ENCODE data around the gene BCHE. TPM values are rescaled to one million over a fixed set of nuclear protein-coding genes. Genes with fewer than 3 reads are reported as not detected.
"Not testable (repeated sequence)": the region's sequence is repeated elsewhere in the genome, so short reads cannot be mapped to it uniquely, and the experiment has no call there.

The BCHE gene
- total RNA-seq, 1 experiment from 2014 or later, result not detected

DNA sequence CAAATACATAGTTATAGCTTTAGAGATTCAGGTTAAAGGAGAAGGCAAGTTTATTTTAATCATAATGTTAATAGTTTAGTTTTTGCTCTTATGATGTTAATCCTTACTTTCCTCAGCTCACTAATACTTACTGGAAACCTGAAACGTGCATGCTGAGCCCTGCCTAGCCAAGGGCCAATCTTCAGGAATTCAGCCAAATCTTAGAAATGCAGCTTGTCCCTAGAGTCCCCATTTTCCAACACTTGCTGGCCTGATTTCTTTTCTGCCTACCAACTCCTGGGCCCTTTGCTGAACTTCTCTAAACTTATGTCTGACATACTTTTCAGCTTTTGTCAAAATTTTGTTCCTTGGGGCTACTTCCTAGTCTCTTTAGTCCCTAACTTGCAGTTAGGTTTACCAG lies 22.8 kb downstream of the BCHE start:
- no peak for DNase-seq
- Histone ChIP-seq H3K4me1 (no peaks in the 10 kb centered on the region), H3K4me3 (ENCODE audit: low read depth, low read length) (no peak overlapping the region), H3K36me3 (ENCODE audit: control insufficient read depth, insufficient read depth, low read length) (no peaks in the 10 kb centered on the region), H3K9me3 (no peaks in the 10 kb centered on the region), H3K27me3 (replicated peaks; ENCODE audit: control insufficient read depth, insufficient read depth, low read length) (no peaks in the 10 kb centered on the region)
- intact Hi-C loops (cut with micrococcal nuclease; ENCODE audit: unreplicated experiment), result no loop called here
- H3K36me3 Mint-ChIP-seq (ENCODE audit: insufficient read depth, unreplicated experiment), result no peaks in the 10 kb centered on the region
- H3K4me3 Mint-ChIP-seq (ENCODE audit: unreplicated experiment), result no peak overlapping the region
- TF ChIP-seq, protein P1, sequence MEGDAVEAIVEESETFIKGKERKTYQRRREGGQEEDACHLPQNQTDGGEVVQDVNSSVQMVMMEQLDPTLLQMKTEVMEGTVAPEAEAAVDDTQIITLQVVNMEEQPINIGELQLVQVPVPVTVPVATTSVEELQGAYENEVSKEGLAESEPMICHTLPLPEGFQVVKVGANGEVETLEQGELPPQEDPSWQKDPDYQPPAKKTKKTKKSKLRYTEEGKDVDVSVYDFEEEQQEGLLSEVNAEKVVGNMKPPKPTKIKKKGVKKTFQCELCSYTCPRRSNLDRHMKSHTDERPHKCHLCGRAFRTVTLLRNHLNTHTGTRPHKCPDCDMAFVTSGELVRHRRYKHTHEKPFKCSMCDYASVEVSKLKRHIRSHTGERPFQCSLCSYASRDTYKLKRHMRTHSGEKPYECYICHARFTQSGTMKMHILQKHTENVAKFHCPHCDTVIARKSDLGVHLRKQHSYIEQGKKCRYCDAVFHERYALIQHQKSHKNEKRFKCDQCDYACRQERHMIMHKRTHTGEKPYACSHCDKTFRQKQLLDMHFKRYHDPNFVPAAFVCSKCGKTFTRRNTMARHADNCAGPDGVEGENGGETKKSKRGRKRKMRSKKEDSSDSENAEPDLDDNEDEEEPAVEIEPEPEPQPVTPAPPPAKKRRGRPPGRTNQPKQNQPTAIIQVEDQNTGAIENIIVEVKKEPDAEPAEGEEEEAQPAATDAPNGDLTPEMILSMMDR (IDR thresholded peaks at IDR 0.05; ENCODE audit: insufficient read depth in 1 of 2, low read depth in 1 of 2, low read length in 1 of 2, severe bottlenecking in 1 of 2, unreplicated experiment in 1 of 2), result no peak
- BruUV-seq (replicated peaks), result no TSS peak
- no peaks in the 10 kb centered on the region for H3K4me1 Mint-ChIP-seq (ENCODE audit: low read depth, unreplicated experiment)
- no peak overlapping the region for H3K27ac Mint-ChIP-seq (ENCODE audit: unreplicated experiment)
- H3K9me3 Mint-ChIP-seq (ENCODE audit: unreplicated experiment), result no peaks in the 10 kb centered on the region
- H3K27me3 Mint-ChIP-seq (ENCODE audit: insufficient read depth, unreplicated experiment), result no peaks in the 10 kb centered on the region
- ChIA-PET CTCF (no interaction called here), POLR2A (no interaction called here)

DNA sequence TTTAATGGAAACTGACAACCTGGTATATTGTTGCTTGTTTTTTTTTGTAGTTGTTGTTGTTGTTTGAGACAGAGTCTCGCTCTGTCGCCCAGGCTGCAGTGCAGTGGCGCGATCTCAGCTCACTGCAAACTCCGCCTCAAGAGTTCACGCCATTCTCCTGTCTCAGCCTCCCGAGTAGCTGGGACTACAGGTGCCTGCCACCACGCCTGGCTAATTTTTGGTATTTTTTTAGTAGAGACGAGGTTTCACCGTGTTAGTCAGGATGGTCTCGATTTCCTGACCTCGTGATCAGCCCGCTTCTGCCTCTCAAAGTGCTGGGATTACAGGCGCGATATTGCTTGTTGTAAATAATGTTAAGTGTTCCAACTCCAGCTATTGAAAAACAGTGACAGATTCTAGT lies 29.3 kb downstream of the BCHE start:
- H3K36me3 ChIP-seq (ENCODE audit: control insufficient read depth, insufficient read depth, low read length); DNase-seq; POLR2A ChIA-PET; H3K27ac Mint-ChIP-seq (ENCODE audit: unreplicated experiment); H3K36me3 Mint-ChIP-seq (ENCODE audit: insufficient read depth, unreplicated experiment); H3K4me1 Mint-ChIP-seq (ENCODE audit: low read depth, unreplicated experiment); H3K4me3 ChIP-seq (ENCODE audit: low read depth, low read length); H3K27me3 Mint-ChIP-seq (ENCODE audit: insufficient read depth, unreplicated experiment); intact Hi-C loops (cut with micrococcal nuclease; ENCODE audit: unreplicated experiment); H3K27me3 ChIP-seq (replicated peaks; ENCODE audit: control insufficient read depth, insufficient read depth, low read length); H3K4me1 ChIP-seq; H3K9me3 ChIP-seq; H3K9me3 Mint-ChIP-seq (ENCODE audit: unreplicated experiment); CTCF ChIA-PET; H3K4me3 Mint-ChIP-seq (ENCODE audit: unreplicated experiment); BruUV-seq (replicated peaks): not testable (repeated sequence)

DNA sequence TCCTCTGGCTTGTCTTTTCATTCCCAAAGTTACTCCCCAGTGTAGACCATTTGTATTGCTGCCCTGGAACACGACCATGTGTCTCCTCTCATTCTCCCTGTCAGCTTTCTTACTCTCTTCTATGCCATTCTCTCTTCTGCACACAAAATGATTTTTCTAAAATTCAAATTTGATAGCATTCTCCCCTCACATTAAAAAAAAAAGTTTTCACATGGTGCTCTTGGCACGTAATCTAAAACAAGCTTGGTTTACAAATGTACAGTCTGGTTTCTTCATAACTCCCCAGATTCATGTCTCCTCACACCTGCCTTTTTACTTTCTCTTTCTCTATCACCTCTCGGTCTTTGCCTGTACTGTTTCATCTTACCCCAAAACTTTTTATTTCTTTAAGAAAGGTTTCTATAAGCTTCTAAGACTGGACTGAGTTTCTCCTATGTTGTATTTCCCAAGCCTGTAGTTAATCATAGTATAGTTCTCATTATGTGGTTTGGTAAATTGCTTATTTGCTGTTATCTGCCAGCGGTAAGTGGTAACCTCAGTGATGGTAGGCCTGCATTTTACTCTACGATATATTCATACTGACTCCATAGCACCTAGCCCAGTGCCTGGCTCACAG lies 31.2 kb downstream of the BCHE start:
- H3K27ac Mint-ChIP-seq (ENCODE audit: unreplicated experiment), result no peak overlapping the region
- ChIA-PET CTCF (no interaction called here), POLR2A (no interaction called here)
- intact Hi-C loops (cut with micrococcal nuclease; ENCODE audit: unreplicated experiment), result no loop called here
- Histone ChIP-seq H3K4me3 (ENCODE audit: low read depth, low read length) (no peak overlapping the region), H3K27me3 (replicated peaks; ENCODE audit: control insufficient read depth, insufficient read depth, low read length) (no peaks in the 10 kb centered on the region), H3K9me3 (no peaks in the 10 kb centered on the region), H3K36me3 (ENCODE audit: control insufficient read depth, insufficient read depth, low read length) (no peaks in the 10 kb centered on the region), H3K4me1 (no peaks in the 10 kb centered on the region)
- no peak for DNase-seq
- no peaks in the 10 kb centered on the region for H3K4me1 Mint-ChIP-seq (ENCODE audit: low read depth, unreplicated experiment)
- H3K9me3 Mint-ChIP-seq (ENCODE audit: unreplicated experiment), result no peaks in the 10 kb centered on the region
- no peaks in the 10 kb centered on the region for H3K27me3 Mint-ChIP-seq (ENCODE audit: insufficient read depth, unreplicated experiment)
- TF ChIP-seq, protein P1 (IDR thresholded peaks at IDR 0.05; ENCODE audit: insufficient read depth in 1 of 2, low read depth in 1 of 2, low read length in 1 of 2, severe bottlenecking in 1 of 2, unreplicated experiment in 1 of 2), result no peak
- H3K4me3 Mint-ChIP-seq (ENCODE audit: unreplicated experiment), result no peak overlapping the region
- H3K36me3 Mint-ChIP-seq (ENCODE audit: insufficient read depth, unreplicated experiment), result no peaks in the 10 kb centered on the region
- no TSS peak for BruUV-seq (replicated peaks)

DNA sequence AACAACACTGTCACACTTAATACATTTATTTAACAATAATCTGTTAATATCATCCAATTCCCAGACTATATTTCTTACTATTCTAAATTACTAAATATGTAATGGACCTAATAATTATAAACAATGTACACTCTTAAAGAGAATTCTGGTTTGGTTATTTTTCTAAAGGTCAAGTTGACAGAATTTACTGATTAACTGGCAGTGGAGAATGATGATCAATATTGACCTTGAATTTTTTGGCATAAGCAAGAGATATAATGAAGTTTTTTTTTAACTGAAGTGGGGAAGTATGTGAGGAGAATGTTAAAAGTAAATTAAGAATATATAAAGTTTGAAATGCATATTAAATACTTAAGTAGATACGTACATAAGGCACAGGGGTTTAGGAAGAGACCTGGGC lies 33.8 kb downstream of the BCHE start:
- H3K27me3 ChIP-seq (replicated peaks; ENCODE audit: control insufficient read depth, insufficient read depth, low read length), result no peaks in the 10 kb centered on the region
- intact Hi-C loops (cut with micrococcal nuclease; ENCODE audit: unreplicated experiment), result no loop called here
- no peaks in the 10 kb centered on the region for H3K27me3 Mint-ChIP-seq (ENCODE audit: insufficient read depth, unreplicated experiment)
- no peaks in the 10 kb centered on the region for H3K9me3 ChIP-seq
- ChIA-PET CTCF (interaction anchor here (0.6 kb wide), 1 partner anchor 52 kb away, joined by 4 read pairs; no protein-coding TSS in a partner anchor), POLR2A (no interaction called here)
- H3K9me3 Mint-ChIP-seq (ENCODE audit: unreplicated experiment), result no peaks in the 10 kb centered on the region
- H3K36me3 ChIP-seq (ENCODE audit: control insufficient read depth, insufficient read depth, low read length), result no peaks in the 10 kb centered on the region
- no peak for DNase-seq
- no peak overlapping the region for H3K27ac Mint-ChIP-seq (ENCODE audit: unreplicated experiment)
- H3K36me3 Mint-ChIP-seq (ENCODE audit: insufficient read depth, unreplicated experiment), result no peaks in the 10 kb centered on the region
- H3K4me3 Mint-ChIP-seq (ENCODE audit: unreplicated experiment), result no peak overlapping the region
- H3K4me1 Mint-ChIP-seq (ENCODE audit: low read depth, unreplicated experiment), result no peaks in the 10 kb centered on the region
- BruUV-seq (replicated peaks), result no TSS peak
- TF ChIP-seq, protein P1 (IDR thresholded peaks at IDR 0.05; ENCODE audit: insufficient read depth in 1 of 2, low read depth in 1 of 2, low read length in 1 of 2, severe bottlenecking in 1 of 2, unreplicated experiment in 1 of 2), result no peak
- H3K4me1 ChIP-seq, result no peaks in the 10 kb centered on the region
- no peak overlapping the region for H3K4me3 ChIP-seq (ENCODE audit: low read depth, low read length)
